ENCODE measurements around the gene CCR1. TPM values are rescaled to one million over a fixed set of nuclear protein-coding genes. Genes with fewer than 3 reads are reported as not detected.

Gene CCR1
- total RNA-seq, 1 donor from 2014 or later: not detected

- H3K9me3 Mint-ChIP-seq (ENCODE audit: unreplicated experiment): peaks cover 1% of the 10 kb centered on the region
- no peaks in the 10 kb centered on the region for H3K4me1 Mint-ChIP-seq (ENCODE audit: low read depth, unreplicated experiment)
- H3K36me3 Mint-ChIP-seq (ENCODE audit: unreplicated experiment): peaks cover 16% of the 10 kb centered on the region
- no peak overlapping the region for H3K27ac Mint-ChIP-seq (ENCODE audit: unreplicated experiment)
- H3K27me3 Mint-ChIP-seq (ENCODE audit: unreplicated experiment): no peaks in the 10 kb centered on the region
- DNase-seq: no peak
- no peak overlapping the region for H3K4me3 Mint-ChIP-seq (ENCODE audit: unreplicated experiment)
- no peak for TF ChIP-seq CTCF (IDR thresholded peaks at IDR 0.05; ENCODE audit: partially characterized antibody, unreplicated experiment)
These were observed 16.4 kb downstream of the CCR1 start for GRCh38 chr3:46191730-46192129.

GRCh38 chr3:46188708-46189107 is 19.4 kb downstream of the CCR1 start:
- DNase-seq: no peak

DNA sequence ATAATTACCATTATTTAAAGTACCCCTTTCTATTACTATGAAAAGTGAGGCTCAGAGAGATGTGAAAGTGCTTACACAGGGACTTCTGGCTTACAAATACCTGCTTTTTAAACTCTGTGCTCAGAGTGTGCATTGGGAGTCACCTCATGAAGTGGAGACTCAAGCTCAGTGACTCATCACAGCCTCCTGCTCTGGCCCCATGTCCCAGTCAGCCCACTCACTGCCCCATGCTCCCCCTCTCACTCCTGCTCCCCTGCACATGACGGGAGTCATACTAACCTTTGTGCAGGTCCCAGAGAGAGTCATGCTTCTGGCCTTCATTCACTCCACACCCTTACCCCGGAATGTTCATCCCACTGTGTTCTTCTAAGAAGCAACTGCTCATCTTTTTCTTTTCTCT is 20.2 kb downstream of the CCR1 start:
- Mint-ChIP-seq H3K27ac (ENCODE audit: unreplicated experiment) (no peak overlapping the region), H3K4me1 (ENCODE audit: low read depth, unreplicated experiment) (no peaks in the 10 kb centered on the region), H3K9me3 (ENCODE audit: unreplicated experiment) (no peaks in the 10 kb centered on the region), H3K4me3 (ENCODE audit: unreplicated experiment) (no peak overlapping the region), H3K27me3 (ENCODE audit: unreplicated experiment) (no peaks in the 10 kb centered on the region), H3K36me3 (ENCODE audit: unreplicated experiment) (peaks cover 2% of the 10 kb centered on the region)
- DNase-seq: no peak
- TF ChIP-seq CTCF (IDR thresholded peaks at IDR 0.05; ENCODE audit: partially characterized antibody, unreplicated experiment): no peak

More at GRCh38 chr3:46188708-46189107, 19.4 kb downstream of the CCR1 start:
- H3K4me1 Mint-ChIP-seq (ENCODE audit: low read depth, unreplicated experiment): no peaks in the 10 kb centered on the region
- peaks cover 10% of the 10 kb centered on the region for H3K36me3 Mint-ChIP-seq (ENCODE audit: unreplicated experiment)
- H3K27ac Mint-ChIP-seq (ENCODE audit: unreplicated experiment): no peak overlapping the region
- peaks cover 1% of the 10 kb centered on the region for H3K9me3 Mint-ChIP-seq (ENCODE audit: unreplicated experiment)
- H3K27me3 Mint-ChIP-seq (ENCODE audit: unreplicated experiment): no peaks in the 10 kb centered on the region
- TF ChIP-seq CTCF (IDR thresholded peaks at IDR 0.05; ENCODE audit: partially characterized antibody, unreplicated experiment): no peak
- H3K4me3 Mint-ChIP-seq (ENCODE audit: unreplicated experiment): no peak overlapping the region

- no peaks in the 10 kb centered on the region for H3K36me3 Mint-ChIP-seq (ENCODE audit: unreplicated experiment)
- H3K9me3 Mint-ChIP-seq (ENCODE audit: unreplicated experiment): no peaks in the 10 kb centered on the region
- TF ChIP-seq CTCF (IDR thresholded peaks at IDR 0.05; ENCODE audit: partially characterized antibody, unreplicated experiment): no peak
- H3K27me3 Mint-ChIP-seq (ENCODE audit: unreplicated experiment): no peaks in the 10 kb centered on the region
- no peaks in the 10 kb centered on the region for H3K4me1 Mint-ChIP-seq (ENCODE audit: low read depth, unreplicated experiment)
- H3K4me3 Mint-ChIP-seq (ENCODE audit: unreplicated experiment): no peak overlapping the region
- DNase-seq: no peak
- H3K27ac Mint-ChIP-seq (ENCODE audit: unreplicated experiment): no peak overlapping the region
These were observed 20.8 kb downstream of the CCR1 start for GRCh38 chr3:46187341-46187700.

GRCh38 chr3:46186471-46187340 is 21.4 kb downstream of the CCR1 start:
- H3K27me3 Mint-ChIP-seq (ENCODE audit: unreplicated experiment): no peaks in the 10 kb centered on the region
- H3K4me1 Mint-ChIP-seq (ENCODE audit: low read depth, unreplicated experiment): no peaks in the 10 kb centered on the region
- no peaks in the 10 kb centered on the region for H3K9me3 Mint-ChIP-seq (ENCODE audit: unreplicated experiment)

More at GRCh38 chr3:46186471-46187340, 21.4 kb downstream of the CCR1 start:
- no peak for DNase-seq
- no peak overlapping the region for H3K27ac Mint-ChIP-seq (ENCODE audit: unreplicated experiment)
- H3K36me3 Mint-ChIP-seq (ENCODE audit: unreplicated experiment): no peaks in the 10 kb centered on the region
- TF ChIP-seq CTCF (IDR thresholded peaks at IDR 0.05; ENCODE audit: partially characterized antibody, unreplicated experiment): no peak
- no peak overlapping the region for H3K4me3 Mint-ChIP-seq (ENCODE audit: unreplicated experiment)

All from glutamatergic neuron (in vitro differentiated cells).